Activated CD8-positive, alpha-beta memory T cell treated with anti-CD3 and anti-CD28 coated beads for 4 hours (primary cell): ENCODE measurements around the gene PRKCH.
A peak's percentile ranks its signal among the peaks of the same experiment; 100 is the strongest.

Experiments used
- DNase-seq, 2 donors: peaks; one replicate each; pipeline ENCODE4 v3.0.0-alpha.2; 2020; ENCODE audit warnings: low read depth in 2 of 2

Gene PRKCH

DNA sequence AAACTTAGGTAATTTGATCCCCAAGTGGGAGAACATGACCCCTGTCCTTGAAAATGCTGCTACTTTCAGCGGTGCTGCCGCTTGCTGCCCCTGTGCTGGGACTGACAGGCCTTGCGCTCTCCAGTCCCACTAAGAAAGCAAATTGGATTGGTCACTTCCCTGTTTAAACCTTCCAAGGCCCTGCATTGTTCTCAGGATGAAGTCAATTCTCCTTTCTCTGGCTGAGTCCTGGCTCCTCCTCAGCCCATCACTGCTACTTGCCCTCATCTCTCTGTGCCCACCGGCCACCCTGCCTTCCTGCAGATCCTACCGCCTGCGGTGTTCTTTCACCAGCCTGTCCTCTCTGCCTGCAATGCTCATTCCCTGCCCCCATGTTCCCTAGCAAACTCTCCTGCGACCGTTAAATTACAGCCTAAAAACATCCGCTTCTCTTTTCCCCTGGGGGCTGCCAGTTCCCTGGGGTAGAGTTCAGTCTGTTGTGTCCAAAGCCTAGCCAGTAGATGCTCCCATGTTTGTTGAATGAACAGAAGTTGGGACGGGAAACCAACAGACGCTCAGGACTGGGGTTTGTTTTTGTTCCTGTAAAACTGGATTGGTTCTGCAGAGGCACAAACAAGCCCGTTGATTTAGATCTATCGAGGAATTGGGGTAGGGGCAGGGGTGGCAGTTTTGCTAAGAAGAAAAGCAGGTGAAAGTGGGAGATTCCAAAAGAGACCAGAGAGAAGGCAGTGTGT lies 246.6 kb downstream of the PRKCH start:
- no peak for DNase-seq

DNA sequence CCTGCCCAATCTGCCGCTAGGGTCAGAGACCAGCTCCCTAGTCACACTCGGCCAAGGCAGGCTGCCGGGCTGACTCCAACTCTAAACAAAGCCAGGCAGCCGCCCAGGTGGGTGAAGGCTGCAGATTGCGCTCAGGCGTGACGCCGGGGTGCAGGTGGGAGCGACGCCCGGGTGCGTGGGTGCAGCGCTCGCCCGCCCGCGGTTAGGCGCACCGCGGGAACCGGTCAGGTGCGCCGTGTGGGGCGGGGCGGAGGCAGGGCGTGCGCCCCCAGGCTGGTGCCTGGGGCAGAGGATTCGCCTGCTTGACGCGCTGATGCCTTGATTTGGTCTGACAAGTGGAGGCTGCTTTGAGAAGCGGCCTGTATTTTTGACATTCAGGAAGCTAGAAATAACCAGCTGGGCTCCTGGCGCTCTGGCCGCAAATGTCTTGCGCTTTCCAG lies 247.2 kb downstream of the PRKCH start:
- DNase-seq: peak; percentile 28 to 38

DNA sequence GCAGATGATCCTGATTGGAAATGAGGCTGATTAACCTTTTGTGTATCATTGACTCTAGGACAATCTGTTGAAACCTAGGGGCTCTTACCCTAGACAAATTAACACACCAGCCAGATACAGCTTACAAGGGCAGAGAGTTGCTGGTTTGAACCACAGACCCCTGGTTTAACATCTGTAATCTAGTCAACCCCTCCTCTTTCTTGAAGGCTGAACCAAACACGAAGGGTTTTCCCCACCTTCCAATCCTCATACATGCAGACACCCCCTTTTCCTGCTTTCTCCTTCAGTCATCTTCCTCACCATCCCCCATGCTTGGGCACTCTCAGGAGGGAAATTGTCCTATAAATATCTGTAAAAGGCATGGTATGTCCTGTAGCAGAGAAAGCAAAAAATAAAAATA lies 247.9 kb downstream of the PRKCH start:
- no peak for DNase-seq

DNA sequence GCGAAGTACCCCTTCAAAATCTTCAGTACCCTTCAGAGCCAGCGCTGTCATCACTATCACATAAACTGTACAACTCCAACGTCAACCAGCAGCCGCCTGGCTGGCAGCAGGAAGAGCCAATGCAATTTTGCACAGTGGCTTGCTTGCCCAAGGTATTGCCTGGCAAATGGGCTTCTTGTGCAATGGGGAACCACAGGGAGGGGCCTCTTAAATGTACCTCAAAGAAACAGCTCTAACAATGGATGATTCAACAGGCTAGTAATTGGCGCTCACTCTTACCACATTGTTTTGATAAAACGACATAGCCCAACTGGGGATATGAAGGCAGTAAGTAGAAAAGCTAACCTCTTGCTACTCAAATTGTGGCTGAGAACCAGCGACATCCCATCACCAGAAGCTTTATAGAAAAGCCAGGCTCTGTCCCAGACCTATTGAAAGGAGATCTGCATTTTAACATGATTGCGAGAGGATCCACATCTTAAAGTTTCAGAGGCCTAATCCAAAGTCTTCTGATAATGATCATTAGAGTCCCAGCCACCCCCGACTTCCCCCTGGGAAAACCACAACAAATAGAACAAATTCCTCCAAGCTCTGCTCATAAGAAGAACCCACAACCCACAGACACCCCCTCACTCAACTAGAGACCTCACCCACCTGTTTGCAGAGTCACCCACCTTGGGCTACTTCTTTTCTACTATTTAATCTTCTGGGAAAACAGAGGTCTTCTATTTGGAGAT lies 248.6 kb downstream of the PRKCH start:
- no peak for DNase-seq

DNA sequence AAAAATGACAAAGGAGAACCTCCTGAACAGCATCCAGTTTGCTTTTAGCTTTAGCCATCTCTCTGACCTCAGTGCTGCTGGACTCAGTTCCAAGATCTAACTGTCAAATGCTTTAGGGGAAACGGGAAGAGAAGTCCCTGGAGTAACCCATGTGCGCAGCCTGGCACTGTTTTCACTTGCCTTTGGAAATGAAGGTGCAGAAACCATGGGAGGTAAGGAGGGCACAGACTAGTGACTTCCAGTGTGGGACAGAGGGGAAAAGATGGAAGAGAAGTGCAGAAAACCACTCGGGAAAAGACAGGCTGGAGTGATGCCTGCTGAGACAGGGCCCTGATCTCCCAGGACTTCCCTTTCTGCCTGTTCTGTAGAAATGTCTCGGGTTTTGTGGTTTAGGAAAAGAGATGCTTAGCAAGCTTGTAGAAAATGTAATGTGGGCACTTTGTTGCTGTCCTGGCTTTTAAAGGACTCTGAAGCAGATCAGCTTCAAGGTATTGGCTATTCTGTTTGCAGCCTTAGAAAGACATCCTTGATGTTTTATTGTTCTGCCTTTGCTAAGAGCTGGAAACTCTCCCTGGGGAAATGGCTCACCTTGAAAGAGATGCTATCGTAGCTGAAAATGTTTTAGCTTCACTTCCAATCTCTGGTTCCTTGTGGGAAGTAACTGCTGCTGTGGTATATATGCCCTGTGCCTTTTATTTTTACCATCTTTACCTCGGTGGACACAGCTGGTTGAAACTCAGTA lies 249.3 kb downstream of the PRKCH start:
- no peak for DNase-seq

GRCh38 chr14:61571917-61572316 lies 250.5 kb downstream of the PRKCH start:
- no peak for DNase-seq

DNA sequence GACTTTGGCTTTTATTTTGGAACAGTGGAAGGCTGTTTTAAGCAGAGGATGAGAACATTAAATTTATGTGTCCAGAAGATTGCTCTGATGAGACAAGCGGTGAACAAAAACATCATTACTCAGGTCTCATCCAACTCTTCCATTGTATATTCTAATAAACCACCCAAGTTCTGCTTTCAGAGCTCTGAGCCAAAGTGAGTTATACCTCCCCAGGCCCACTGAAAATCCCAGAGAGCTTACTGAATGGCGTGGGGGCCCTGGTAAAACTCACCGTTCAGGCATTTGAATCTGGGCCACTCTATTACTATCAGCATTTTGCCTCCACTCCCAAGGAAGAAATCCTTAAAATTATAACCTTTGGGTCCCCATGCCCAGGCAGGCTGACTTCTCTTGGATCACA lies 251.9 kb downstream of the PRKCH start:
- DNase-seq: no peak

- no peak for DNase-seq
Measured at GRCh38 chr14:61573748-61574513, 252.6 kb downstream of the PRKCH start.

DNA sequence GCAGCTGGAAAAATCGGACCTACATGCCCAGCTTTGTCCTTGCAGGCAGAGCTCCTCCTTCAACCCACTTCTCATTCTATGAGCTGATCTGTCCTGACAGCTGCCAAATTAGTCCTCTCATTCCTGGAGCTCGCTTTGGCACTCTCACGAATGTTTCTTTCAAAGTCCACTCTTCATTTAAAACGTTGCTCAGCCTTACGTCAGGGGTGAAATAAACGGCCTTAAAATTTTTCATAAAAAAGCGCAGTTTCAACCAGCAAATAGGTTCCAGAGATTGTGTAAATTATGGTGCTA lies 253.1 kb downstream of the PRKCH start:
- no peak for DNase-seq

GRCh38 chr14:61575126-61575525 lies 253.7 kb downstream of the PRKCH start:
- no peak for DNase-seq

GRCh38 chr14:61575551-61576150 lies 254.3 kb downstream of the PRKCH start:
- no peak for DNase-seq

GRCh38 chr14:61577506-61577931 lies 256.1 kb downstream of the PRKCH start:
- no peak for DNase-seq

DNA sequence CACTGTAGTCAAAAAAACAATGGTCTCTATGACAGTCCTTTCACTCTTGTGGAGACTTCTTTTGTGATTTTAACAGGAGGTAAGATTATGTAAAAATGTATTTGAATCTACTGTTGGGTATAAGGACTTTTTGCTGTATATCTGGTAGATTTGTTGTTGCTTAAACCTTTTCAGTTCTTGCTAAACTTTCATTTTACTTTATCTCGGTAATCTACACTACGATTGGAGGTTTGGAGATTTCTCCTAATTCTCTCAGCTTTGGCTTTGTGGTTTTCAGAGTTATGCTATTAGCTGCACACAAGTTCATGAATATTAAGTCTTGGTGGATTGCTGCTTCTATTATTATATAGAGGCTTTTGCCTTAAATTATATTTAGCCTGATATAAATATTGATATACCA lies 257.4 kb downstream of the PRKCH start:
- DNase-seq: no peak

DNA sequence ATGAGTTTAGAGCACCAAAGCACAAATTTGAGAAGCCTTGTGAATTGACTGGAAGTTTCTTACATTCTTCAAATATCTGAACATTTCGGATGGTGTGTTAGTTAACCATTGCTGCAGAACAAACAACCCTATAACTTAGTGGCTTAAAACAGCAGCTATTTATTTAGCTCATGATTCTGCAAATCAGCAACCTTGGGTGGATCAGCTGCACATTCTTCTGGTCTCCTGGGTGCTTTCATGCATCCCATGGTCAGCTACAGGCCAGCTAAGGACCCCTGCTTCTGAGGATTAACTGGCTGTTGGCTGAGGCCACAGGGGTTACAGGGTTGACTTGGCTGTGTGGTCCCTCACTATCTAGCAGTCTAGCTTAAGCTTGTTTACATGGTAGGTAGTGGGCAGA lies 260.0 kb downstream of the PRKCH start:
- no peak for DNase-seq

- DNase-seq: no peak
Measured at GRCh38 chr14:61581955-61582615, 260.7 kb downstream of the PRKCH start.

DNA sequence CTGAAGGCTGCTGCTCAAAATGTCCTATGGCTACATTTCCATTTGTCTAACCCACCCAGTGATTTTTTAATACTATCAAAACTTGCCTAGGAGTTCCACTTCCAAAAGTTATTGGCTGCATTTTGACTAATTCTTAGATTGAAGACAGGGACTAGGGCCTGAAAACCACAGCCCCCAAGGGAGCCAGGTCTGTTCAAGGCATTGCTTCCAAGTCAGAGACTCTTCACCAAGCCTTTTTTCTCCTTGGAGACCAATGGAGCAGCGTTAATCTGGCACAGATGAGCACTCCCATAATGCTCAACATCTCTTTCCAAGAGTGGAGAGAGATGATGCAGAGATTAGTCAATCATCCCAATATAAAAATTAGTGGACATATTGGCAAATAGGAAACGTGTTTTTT lies 261.4 kb downstream of the PRKCH start:
- DNase-seq: no peak

- DNase-seq: no peak
Measured at GRCh38 chr14:61584331-61584741, 263.0 kb downstream of the PRKCH start.

GRCh38 chr14:61585598-61586543 lies 264.5 kb downstream of the PRKCH start:
- no peak for DNase-seq

GRCh38 chr14:61586544-61587055 lies 265.2 kb downstream of the PRKCH start:
- DNase-seq: no peak
